Right lobe of liver (tissue), 6 donors: ENCODE data around the gene CPNE2. TPM values are rescaled to one million over a fixed set of nuclear protein-coding genes. Genes with fewer than 3 reads are reported as not detected.

Source experiments
- ATAC-seq, 4 donors: fragments of 200-7000 bp; cut with Tn5 transposase; one replicate each; pipeline ENCODE4 v1.9.1; 2020; ENCODE audit warnings: mild to moderate bottlenecking in 4 of 4, moderate library complexity in 4 of 4
- DNase-seq, 3 donors: peaks; one replicate each; pipeline ENCODE4 v3.0.0-alpha.2; 2020
- H3K27ac ChIP-seq, 3 donors: fragments of 200-600 bp; one replicate each; pipeline ENCODE4 v1.8.0; 2022
- H3K27me3 ChIP-seq, 2 donors: fragments of 200-600 bp; one replicate each; pipeline ENCODE4 v1.8.0; 2022
- H3K36me3 ChIP-seq, 4 donors: fragments of 200-600 bp; sonication (generic) in 1 of 4; one replicate each; pipeline versions ENCODE4 v1.5.1 to v1.8.0; 2017 to 2022; ENCODE audit warnings: control low read depth in 1 of 4
- H3K4me1 ChIP-seq, 4 donors: fragments of 200-600 bp; sonication (generic) in 1 of 4; one replicate each; pipeline versions ENCODE4 v1.5.1 to v1.8.0; 2017 to 2022; ENCODE audit warnings: control low read depth in 1 of 4
- H3K4me3 ChIP-seq, 3 donors: fragments of 200-600 bp; one replicate each; pipeline ENCODE4 v1.8.0; 2022
- H3K9me3 ChIP-seq, 4 donors: fragments of 200-600 bp; sonication (generic) in 1 of 4; one replicate each; pipeline versions ENCODE4 v1.5.1 to v1.8.0; 2017 to 2022; ENCODE audit warnings: control low read depth in 1 of 4
- CTCF ChIP-seq, 4 donors: fragments of 200-600 bp in 3 of 4; fragments of 450-650 bp in 1 of 4; IDR thresholded peaks; one replicate each; pipeline versions ENCODE4 v1.5.1 to v1.8.0; 2016 to 2022; ENCODE audit warnings: antibody characterized with exemption in 4 of 4, mild to moderate bottlenecking in 2 of 4
- POLR2A ChIP-seq: fragments of 450-650 bp; IDR thresholded peaks from one replicate; pipeline ENCODE4 v1.6.1; 2017; ENCODE audit warnings: antibody characterized with exemption, mild to moderate bottlenecking
- WGBS: methylation state at CpG from one replicate; pipeline ENCODE4 v1.1.6; 2018; ENCODE audit warnings: low coverage, low lambda C conversion rate; ENCODE audit not compliant: insufficient coverage; ENCODE audit errors: missing lambda C conversion rate; 5-methylcytosine and 5-hydroxymethylcytosine counted together
- intact Hi-C, 2 donors: fragments of 100-400 bp; cut with DNase I; formaldehyde crosslinking; loops; one replicate each; pipeline versions ENCODE4 v1.11.2 to v1.14.1; 2022
- total RNA-seq, 6 experiments: library from RNA; depleted of rRNA in 2 of 6; stranded (reverse); fragments of >200 nt in 2 of 6; fragmentation: NEBNext Ultra II Directional in 3 of 6; extraction: Animal tissue kit (Norgen Biotek cat#: 25700) in 3 of 6; gene quantifications; one replicate each; pipeline versions ENCODE4 v1.1.0 to v1.2.4, GENCODE V29; 2016 to 2023
- donor health status: DM: no; HTN: yes; CAD: no.
- donor health status: DM: no; HTN: no; CAD: no.
- donor health status: DM: no; HTN: no; CAD: no.
- donor health status: DM: no; HTN: yes; CAD: no.
- donor health status: DM: no; HTN: yes; CAD: no.

The CPNE2 gene
- total RNA-seq, 6 experiments from 2014 or later: 4.0 to 10.9 (median 9.7) TPM

GRCh38 chr16:57140931-57141668 lies 48.7 kb downstream of the CPNE2 start:
- WGBS: 83% methylated on average over 1 of the region's 7 CpGs
- peak in 1 of 3 donors; percentile 37 for DNase-seq
- H3K4me1 ChIP-seq: no peaks in the 10 kb centered on the region
- TF ChIP-seq CTCF (IDR thresholded peaks at IDR 0.05): no peak
- no peak for TF ChIP-seq POLR2A
- no peak for ATAC-seq
- H3K27ac ChIP-seq: no peak overlapping the region
- H3K36me3 ChIP-seq: no peaks in the 10 kb centered on the region
- H3K4me3 ChIP-seq: no peak overlapping the region
- intact Hi-C loops: no loop called here
- H3K27me3 ChIP-seq: no peaks in the 10 kb centered on the region
- H3K9me3 ChIP-seq: no peaks in the 10 kb centered on the region

- ATAC-seq (no peak), DNase-seq (no peak)
- H3K27ac ChIP-seq: no peak overlapping the region
- no peak for TF ChIP-seq POLR2A
- TF ChIP-seq CTCF (IDR thresholded peaks at IDR 0.05): no peak
- no peaks in the 10 kb centered on the region for H3K36me3 ChIP-seq
- H3K4me3 ChIP-seq: no peak overlapping the region
- 78% methylated on average over 15 of the region's 16 CpGs for WGBS
- intact Hi-C loops: no loop called here
- H3K27me3 ChIP-seq: no peaks in the 10 kb centered on the region
- H3K9me3 ChIP-seq: no peaks in the 10 kb centered on the region
- H3K4me1 ChIP-seq: no peaks in the 10 kb centered on the region
Measured at GRCh38 chr16:57141822-57142631, 49.6 kb downstream of the CPNE2 start.

GRCh38 chr16:57143149-57143921 lies 51.0 kb downstream of the CPNE2 start:
- no peak for ATAC-seq

More at GRCh38 chr16:57143149-57143921, 51.0 kb downstream of the CPNE2 start:
- DNase-seq: peak in 1 of 3 donors; percentile 46
- H3K9me3 ChIP-seq: no peaks in the 10 kb centered on the region
- no peaks in the 10 kb centered on the region for H3K36me3 ChIP-seq
- H3K4me3 ChIP-seq: no peak overlapping the region
- H3K4me1 ChIP-seq: no peaks in the 10 kb centered on the region
- no peaks in the 10 kb centered on the region for H3K27me3 ChIP-seq
- no CpG with 5 or more reads among the region's 14 CpGs for WGBS
- no peak for TF ChIP-seq CTCF (IDR thresholded peaks at IDR 0.05)
- TF ChIP-seq POLR2A: no peak
- intact Hi-C loops: no loop called here
- H3K27ac ChIP-seq: no peak overlapping the region
